ENCODE results near the gene EBPL. TPM values are rescaled to one million over a fixed set of nuclear protein-coding genes. Genes with fewer than 3 reads are reported as not detected.
"Not testable (repeated sequence)": the region's sequence is repeated elsewhere in the genome, so short reads cannot be mapped to it uniquely, and the experiment has no call there.

EBPL gene
- total RNA-seq, 1 donor from 2014 or later, result 90.8 TPM

DNA sequence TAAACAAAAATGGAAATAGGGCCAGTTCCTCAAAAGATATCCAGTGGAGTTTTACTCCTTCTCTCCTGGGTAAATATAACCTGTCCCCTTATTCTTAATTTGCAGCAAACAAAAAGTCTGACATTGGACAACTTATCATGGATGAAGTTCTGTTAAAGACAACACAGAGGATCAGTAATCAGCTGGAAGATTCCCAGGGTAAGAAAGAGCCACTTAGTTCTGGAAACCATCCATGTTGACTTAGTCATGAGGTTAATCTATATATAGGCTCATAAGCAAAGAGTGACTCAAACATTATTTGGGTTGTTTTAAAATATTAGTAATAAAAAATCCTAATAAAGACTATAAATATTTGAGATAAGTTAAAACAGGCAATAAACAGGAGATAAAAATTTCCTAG is 40.5 kb upstream of the EBPL start:
- intact Hi-C loops (cut with DNase I), result no loop called here
- peaks cover 0 to 5% of the 10 kb centered on the region in 2 donors for H3K36me3 ChIP-seq
- no peak overlapping the region for H3K27ac ChIP-seq
- no peak for DNase-seq (ENCODE audit: extremely low spot score in 2 of 2)
- no peak overlapping the region for H3K4me3 ChIP-seq
- no peaks in the 10 kb centered on the region for H3K4me1 ChIP-seq
- H3K27me3 ChIP-seq, result no peaks in the 10 kb centered on the region
- no peaks in the 10 kb centered on the region for H3K9me3 ChIP-seq
- TF ChIP-seq POLR2A (IDR thresholded peaks at IDR 0.05) (no peak), POLR2AphosphoS5 (IDR thresholded peaks at IDR 0.05; ENCODE audit: insufficient read depth in 1 of 2, low read depth in 1 of 2) (no peak)
- TF ChIP-seq, protein P1, sequence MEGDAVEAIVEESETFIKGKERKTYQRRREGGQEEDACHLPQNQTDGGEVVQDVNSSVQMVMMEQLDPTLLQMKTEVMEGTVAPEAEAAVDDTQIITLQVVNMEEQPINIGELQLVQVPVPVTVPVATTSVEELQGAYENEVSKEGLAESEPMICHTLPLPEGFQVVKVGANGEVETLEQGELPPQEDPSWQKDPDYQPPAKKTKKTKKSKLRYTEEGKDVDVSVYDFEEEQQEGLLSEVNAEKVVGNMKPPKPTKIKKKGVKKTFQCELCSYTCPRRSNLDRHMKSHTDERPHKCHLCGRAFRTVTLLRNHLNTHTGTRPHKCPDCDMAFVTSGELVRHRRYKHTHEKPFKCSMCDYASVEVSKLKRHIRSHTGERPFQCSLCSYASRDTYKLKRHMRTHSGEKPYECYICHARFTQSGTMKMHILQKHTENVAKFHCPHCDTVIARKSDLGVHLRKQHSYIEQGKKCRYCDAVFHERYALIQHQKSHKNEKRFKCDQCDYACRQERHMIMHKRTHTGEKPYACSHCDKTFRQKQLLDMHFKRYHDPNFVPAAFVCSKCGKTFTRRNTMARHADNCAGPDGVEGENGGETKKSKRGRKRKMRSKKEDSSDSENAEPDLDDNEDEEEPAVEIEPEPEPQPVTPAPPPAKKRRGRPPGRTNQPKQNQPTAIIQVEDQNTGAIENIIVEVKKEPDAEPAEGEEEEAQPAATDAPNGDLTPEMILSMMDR (IDR thresholded peaks at IDR 0.05), result no peak

DNA sequence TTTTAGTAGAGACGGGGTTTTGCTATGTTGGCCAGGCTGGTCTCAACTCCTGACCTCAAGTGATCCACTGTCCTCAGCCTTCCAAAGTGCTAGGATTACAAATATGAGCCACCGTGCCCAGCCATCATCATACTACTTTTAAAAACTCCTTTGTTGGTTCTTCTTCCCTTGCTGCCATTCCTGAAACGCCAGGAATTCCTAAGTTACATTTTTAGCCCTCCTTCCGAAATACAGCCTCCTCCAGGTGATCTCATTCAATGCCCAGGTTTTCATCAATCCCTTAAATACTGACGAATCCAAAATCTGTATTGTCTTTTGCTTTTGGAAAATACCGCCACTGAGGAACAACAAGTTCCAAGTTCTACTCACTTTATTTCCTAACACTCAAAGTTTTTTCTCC is 25.3 kb upstream of the EBPL start:
- Histone ChIP-seq H3K36me3 (peaks cover 0 to 54% of the 10 kb centered on the region in 2 donors), H3K4me1 (no peaks in the 10 kb centered on the region), H3K4me3 (no peak overlapping the region), H3K27me3 (no peaks in the 10 kb centered on the region), H3K27ac (no peak overlapping the region), H3K9me3 (peaks cover 6% of the 10 kb centered on the region)
- intact Hi-C loops (cut with DNase I), result no loop called here
- TF ChIP-seq POLR2A (IDR thresholded peaks at IDR 0.05), result no peak
- DNase-seq (ENCODE audit: extremely low spot score in 2 of 2), result no peak

DNA sequence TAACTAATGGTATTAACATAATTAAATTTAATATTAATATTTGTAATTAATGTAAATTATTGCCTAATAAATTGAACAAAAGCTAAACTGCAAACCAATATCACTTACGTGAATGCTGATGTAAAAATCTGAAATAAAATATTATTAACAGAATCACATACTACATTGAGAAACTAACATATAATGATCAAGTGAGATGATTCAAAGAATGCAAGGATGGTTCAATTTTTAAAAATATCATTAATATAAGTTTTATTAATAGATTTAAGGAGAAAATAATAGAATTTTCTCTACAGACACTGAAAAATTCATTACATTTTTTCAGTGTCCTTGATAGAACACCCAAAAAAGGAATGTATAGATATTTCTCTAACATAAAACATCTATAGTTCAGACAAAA is 23.5 kb upstream of the EBPL start:
- Histone ChIP-seq H3K4me1 (no peaks in the 10 kb centered on the region), H3K36me3 (peaks cover 0 to 44% of the 10 kb centered on the region in 2 donors), H3K9me3 (peaks cover 6% of the 10 kb centered on the region), H3K27me3 (no peaks in the 10 kb centered on the region), H3K27ac (no peak overlapping the region), H3K4me3 (no peak overlapping the region)
- no peak for DNase-seq (ENCODE audit: extremely low spot score in 2 of 2)
- intact Hi-C loops (cut with DNase I), result no loop called here
- TF ChIP-seq POLR2A (IDR thresholded peaks at IDR 0.05) (no peak), POLR2AphosphoS5 (IDR thresholded peaks at IDR 0.05; ENCODE audit: insufficient read depth in 1 of 2, low read depth in 1 of 2) (no peak)
- TF ChIP-seq, protein P1 (IDR thresholded peaks at IDR 0.05), result no peak

DNA sequence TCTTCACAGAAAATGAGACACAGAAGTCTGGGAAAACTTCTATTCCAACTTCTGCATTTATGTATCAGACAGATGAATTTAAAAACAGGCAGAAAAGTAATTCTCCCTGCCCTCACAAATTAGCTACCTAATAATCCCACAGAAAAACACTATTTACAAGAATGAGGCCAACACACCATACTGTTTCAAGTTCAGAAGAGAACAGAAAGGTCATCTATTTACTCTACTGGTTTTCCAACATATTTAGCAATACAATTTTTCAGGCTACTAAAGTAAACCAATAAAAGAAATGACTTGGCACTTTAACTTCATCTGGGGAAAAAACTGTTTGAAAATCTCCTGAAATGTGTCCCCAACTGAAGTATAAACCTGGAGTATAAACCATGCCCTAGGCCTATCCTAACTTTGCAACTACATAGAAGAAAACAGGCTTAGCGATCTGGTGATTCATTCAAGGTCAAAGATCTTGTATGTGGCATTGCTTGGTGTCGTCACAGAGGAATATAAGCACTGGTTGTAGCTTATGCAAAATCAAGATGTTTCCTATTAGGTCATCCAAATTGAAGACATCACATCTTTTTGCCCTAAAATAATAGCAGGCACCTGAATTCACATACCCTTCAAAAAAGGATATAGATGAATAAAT is 20.1 kb upstream of the EBPL start:
- no peak overlapping the region for H3K4me3 ChIP-seq
- intact Hi-C loops (cut with DNase I), result no loop called here
- DNase-seq (ENCODE audit: extremely low spot score in 2 of 2), result no peak
- peaks cover 0 to 24% of the 10 kb centered on the region in 2 donors for H3K36me3 ChIP-seq
- peaks cover 6% of the 10 kb centered on the region for H3K9me3 ChIP-seq
- no peaks in the 10 kb centered on the region for H3K4me1 ChIP-seq
- TF ChIP-seq POLR2AphosphoS5 (IDR thresholded peaks at IDR 0.05; ENCODE audit: insufficient read depth in 1 of 2, low read depth in 1 of 2) (no peak), POLR2A (IDR thresholded peaks at IDR 0.05) (no peak)
- TF ChIP-seq, protein P1 (IDR thresholded peaks at IDR 0.05), result no peak
- no peaks in the 10 kb centered on the region for H3K27me3 ChIP-seq
- H3K27ac ChIP-seq, result no peak overlapping the region

DNA sequence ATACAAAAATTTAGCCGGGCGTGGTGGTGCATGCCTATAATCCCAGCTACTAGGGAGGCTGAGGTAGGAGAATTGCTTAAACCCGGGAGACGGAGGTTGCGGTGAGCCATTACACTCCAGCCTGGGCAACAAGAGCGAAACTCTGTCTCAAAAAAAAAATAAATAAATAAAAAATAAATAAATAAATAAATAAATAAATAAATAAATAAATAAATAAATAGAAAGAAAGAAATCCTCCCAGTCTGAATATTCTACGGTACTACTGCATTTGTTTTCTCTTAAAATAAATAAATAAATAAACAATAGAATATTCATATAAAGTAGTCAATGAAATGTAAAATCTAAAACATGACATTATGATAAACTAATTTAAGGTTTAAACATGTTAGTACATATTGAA is 13.0 kb upstream of the EBPL start:
- H3K27me3 ChIP-seq; H3K9me3 ChIP-seq; DNase-seq (ENCODE audit: extremely low spot score in 2 of 2); H3K4me3 ChIP-seq; H3K27ac ChIP-seq; intact Hi-C loops (cut with DNase I); H3K4me1 ChIP-seq: not testable (repeated sequence)
- peaks cover 0 to 37% of the 10 kb centered on the region in 2 donors for H3K36me3 ChIP-seq

DNA sequence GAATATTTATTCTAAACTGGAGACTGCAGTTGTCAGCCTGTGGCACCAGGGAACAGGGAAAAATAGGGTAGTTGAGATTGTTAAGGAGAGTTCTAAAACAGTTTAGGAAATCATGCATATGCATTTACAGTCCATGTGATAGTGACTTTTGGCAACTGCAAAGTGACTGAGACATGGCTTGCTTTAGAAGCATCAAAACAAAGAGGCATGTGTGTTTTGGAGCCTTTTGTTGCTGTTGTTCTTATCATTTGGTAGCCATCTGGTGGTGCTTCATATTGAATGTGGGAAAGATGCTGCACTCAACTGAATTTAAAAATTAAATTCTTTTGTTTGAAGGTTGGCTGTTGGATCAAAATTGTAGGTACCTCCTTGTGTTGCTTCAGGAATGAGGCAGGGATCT is 10.2 kb upstream of the EBPL start:
- no peak for DNase-seq (ENCODE audit: extremely low spot score in 2 of 2)
- no peak overlapping the region for H3K27ac ChIP-seq
- H3K36me3 ChIP-seq, result peaks cover 0 to 32% of the 10 kb centered on the region in 2 donors
- intact Hi-C loops (cut with DNase I), result no loop called here
- H3K9me3 ChIP-seq, result no peaks in the 10 kb centered on the region
- TF ChIP-seq POLR2AphosphoS5 (IDR thresholded peaks at IDR 0.05; ENCODE audit: insufficient read depth in 1 of 2, low read depth in 1 of 2) (no peak), POLR2A (IDR thresholded peaks at IDR 0.05) (no peak)
- no peaks in the 10 kb centered on the region for H3K4me1 ChIP-seq
- H3K4me3 ChIP-seq, result no peak overlapping the region
- no peaks in the 10 kb centered on the region for H3K27me3 ChIP-seq

Data from vagina (tissue), 2 donors.